Left ventricle myocardium inferior (tissue), 1 donor: ENCODE measurements around the gene PSD2. TPM values are rescaled to one million over a fixed set of nuclear protein-coding genes. Genes with fewer than 3 reads are reported as not detected.

ENCODE experiments used
- DNase-seq: peaks from one replicate; pipeline ENCODE4 v3.0.0-alpha.2; 2020
- H3K27ac ChIP-seq: fragments of 200-600 bp; replicated peaks from 2 replicates; pipeline ENCODE4 v1.8.0; 2021
- H3K27me3 ChIP-seq: fragments of 200-600 bp; 2 replicates; pipeline ENCODE4 v1.8.0; 2021; ENCODE audit warnings: low read depth
- H3K36me3 ChIP-seq: fragments of 200-600 bp; 2 replicates; pipeline ENCODE4 v1.8.0; 2021
- H3K4me1 ChIP-seq: fragments of 200-600 bp; 2 replicates; pipeline ENCODE4 v1.8.0; 2021
- H3K4me3 ChIP-seq: fragments of 200-600 bp; 2 replicates; pipeline ENCODE4 v1.8.0; 2021; ENCODE audit warnings: mild to moderate bottlenecking, moderate library complexity
- H3K9me3 ChIP-seq: fragments of 200-600 bp; replicated peaks from 2 replicates; pipeline ENCODE4 v1.8.0; 2021
- CTCF ChIP-seq: fragments of 200-600 bp; IDR thresholded peaks from 2 replicates; pipeline ENCODE4 v1.8.0; 2021; ENCODE audit warnings: antibody characterized with exemption, mild to moderate bottlenecking, borderline replicate concordance
- intact Hi-C: fragments of 100-400 bp; cut with micrococcal nuclease; formaldehyde crosslinking; loops from one replicate; pipeline ENCODE4 v1.11.0; 2022
- total RNA-seq: library from RNA; stranded (reverse); fragmentation: NEBNext Ultra II Directional; extraction: Animal tissue kit (Norgen Biotek cat#: 25700); gene quantifications from one replicate; pipeline ENCODE4 v1.2.1, GENCODE V29; 2021
- donor health status: DM: no; HTN: yes; CAD: no; lungs with severe emphysema.

PSD2 gene
- total RNA-seq, 1 donor from 2014 or later: not detected

- no peak for TF ChIP-seq CTCF
- no peaks in the 10 kb centered on the region for H3K36me3 ChIP-seq
- H3K4me1 ChIP-seq: peaks cover 14% of the 10 kb centered on the region
- DNase-seq: no peak
- no peaks in the 10 kb centered on the region for H3K27me3 ChIP-seq
- H3K4me3 ChIP-seq: no peak overlapping the region
- no peak overlapping the region for H3K27ac ChIP-seq
- H3K9me3 ChIP-seq: no peaks in the 10 kb centered on the region
- intact Hi-C loops: no loop called here
These were observed 65.6 kb downstream of the PSD2 start for GRCh38 chr5:139861021-139861888.

GRCh38 chr5:139861889-139862207 is 66.2 kb downstream of the PSD2 start:
- Histone ChIP-seq H3K36me3 (no peaks in the 10 kb centered on the region), H3K27me3 (no peaks in the 10 kb centered on the region), H3K4me3 (no peak overlapping the region), H3K4me1 (peaks cover 14% of the 10 kb centered on the region), H3K9me3 (no peaks in the 10 kb centered on the region), H3K27ac (no peak overlapping the region)
- intact Hi-C loops: no loop called here
- no peak for TF ChIP-seq CTCF
- no peak for DNase-seq

GRCh38 chr5:139862313-139862712 is 66.7 kb downstream of the PSD2 start:
- intact Hi-C loops: no loop called here
- Histone ChIP-seq H3K27ac (no peak overlapping the region), H3K27me3 (no peaks in the 10 kb centered on the region), H3K9me3 (no peaks in the 10 kb centered on the region), H3K4me3 (no peak overlapping the region), H3K4me1 (peaks cover 14% of the 10 kb centered on the region), H3K36me3 (no peaks in the 10 kb centered on the region)
- TF ChIP-seq CTCF: no peak
- no peak for DNase-seq

- intact Hi-C loops: no loop called here
- Histone ChIP-seq H3K9me3 (no peaks in the 10 kb centered on the region), H3K27ac (peak overlapping the region; percentile 69), H3K4me3 (no peak overlapping the region), H3K4me1 (peaks cover 14% of the 10 kb centered on the region), H3K27me3 (no peaks in the 10 kb centered on the region), H3K36me3 (no peaks in the 10 kb centered on the region)
- DNase-seq: no peak
- TF ChIP-seq CTCF: no peak
These were observed 67.2 kb downstream of the PSD2 start for GRCh38 chr5:139862803-139863202.

- no peak for TF ChIP-seq CTCF
These were observed 67.8 kb downstream of the PSD2 start for GRCh38 chr5:139863361-139863760.

More at GRCh38 chr5:139863361-139863760, 67.8 kb downstream of the PSD2 start:
- Histone ChIP-seq H3K27ac (peak overlapping the region; percentile 69), H3K36me3 (no peaks in the 10 kb centered on the region), H3K9me3 (no peaks in the 10 kb centered on the region), H3K4me3 (no peak overlapping the region), H3K27me3 (no peaks in the 10 kb centered on the region), H3K4me1 (peaks cover 14% of the 10 kb centered on the region)
- peak; percentile 82 for DNase-seq
- intact Hi-C loops: no loop called here
